ENCODE results near the gene RTN4R. TPM values are rescaled to one million over a fixed set of nuclear protein-coding genes. Genes with fewer than 3 reads are reported as not detected.

RTN4R gene
- total RNA-seq, 1 experiment from 2014 or later, result 11.1 TPM

DNA sequence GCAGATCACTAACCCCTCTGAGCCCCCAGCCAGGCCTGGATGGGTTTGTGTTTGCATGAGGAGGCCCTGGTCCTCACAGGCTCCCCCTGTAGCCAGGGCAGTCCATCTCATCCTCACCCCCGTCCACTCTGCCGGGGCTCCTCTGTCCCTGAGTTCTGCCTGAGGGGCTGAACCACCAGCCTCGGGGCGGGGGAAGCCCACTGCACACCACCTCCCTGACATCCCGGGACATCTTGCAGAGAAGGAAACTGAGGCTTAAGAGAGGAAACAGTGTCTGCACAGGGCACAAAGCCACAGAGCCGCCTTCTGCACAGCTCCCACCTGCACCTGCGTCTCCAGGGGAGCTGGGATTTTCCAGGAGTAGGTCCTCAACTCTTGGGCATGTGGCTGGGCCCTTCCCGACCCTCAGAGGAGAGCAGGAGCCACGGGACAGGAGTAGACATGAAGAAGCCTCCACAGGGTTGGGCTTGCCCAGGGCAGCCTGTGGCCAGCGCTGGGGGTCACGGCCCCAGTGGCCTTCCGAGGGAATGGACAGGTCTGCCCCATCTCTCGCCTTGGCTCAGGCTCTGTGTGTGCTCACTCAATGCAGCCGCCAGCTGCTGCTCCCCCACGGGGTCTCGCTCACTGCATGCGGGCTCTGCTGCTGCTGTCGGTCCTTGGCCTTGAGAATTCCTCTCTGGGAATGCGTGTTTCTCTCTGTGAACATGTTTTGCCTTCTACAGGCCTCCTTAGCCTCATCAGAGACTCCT is 71.8 kb downstream of the RTN4R start:
- BruUV-seq (replicated peaks), result no TSS peak
- H3K27me3 Mint-ChIP-seq (ENCODE audit: insufficient read depth, unreplicated experiment), result peaks cover 4% of the 10 kb centered on the region
- no peaks in the 10 kb centered on the region for H3K36me3 Mint-ChIP-seq (ENCODE audit: insufficient read depth, unreplicated experiment)
- POLR2A ChIA-PET, result no interaction called here
- CTCF ChIA-PET, result no interaction called here
- intact Hi-C loops (cut with micrococcal nuclease; ENCODE audit: unreplicated experiment), result no loop called here
- H3K4me3 Mint-ChIP-seq (ENCODE audit: unreplicated experiment), result no peak overlapping the region
- TF ChIP-seq, protein P1, sequence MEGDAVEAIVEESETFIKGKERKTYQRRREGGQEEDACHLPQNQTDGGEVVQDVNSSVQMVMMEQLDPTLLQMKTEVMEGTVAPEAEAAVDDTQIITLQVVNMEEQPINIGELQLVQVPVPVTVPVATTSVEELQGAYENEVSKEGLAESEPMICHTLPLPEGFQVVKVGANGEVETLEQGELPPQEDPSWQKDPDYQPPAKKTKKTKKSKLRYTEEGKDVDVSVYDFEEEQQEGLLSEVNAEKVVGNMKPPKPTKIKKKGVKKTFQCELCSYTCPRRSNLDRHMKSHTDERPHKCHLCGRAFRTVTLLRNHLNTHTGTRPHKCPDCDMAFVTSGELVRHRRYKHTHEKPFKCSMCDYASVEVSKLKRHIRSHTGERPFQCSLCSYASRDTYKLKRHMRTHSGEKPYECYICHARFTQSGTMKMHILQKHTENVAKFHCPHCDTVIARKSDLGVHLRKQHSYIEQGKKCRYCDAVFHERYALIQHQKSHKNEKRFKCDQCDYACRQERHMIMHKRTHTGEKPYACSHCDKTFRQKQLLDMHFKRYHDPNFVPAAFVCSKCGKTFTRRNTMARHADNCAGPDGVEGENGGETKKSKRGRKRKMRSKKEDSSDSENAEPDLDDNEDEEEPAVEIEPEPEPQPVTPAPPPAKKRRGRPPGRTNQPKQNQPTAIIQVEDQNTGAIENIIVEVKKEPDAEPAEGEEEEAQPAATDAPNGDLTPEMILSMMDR (IDR thresholded peaks at IDR 0.05; ENCODE audit: insufficient read depth in 1 of 2, low read depth in 1 of 2, low read length in 1 of 2, severe bottlenecking in 1 of 2, unreplicated experiment in 1 of 2), result no peak
- no peak overlapping the region for H3K27ac Mint-ChIP-seq (ENCODE audit: unreplicated experiment)
- H3K4me1 ChIP-seq, result no peaks in the 10 kb centered on the region
- no peaks in the 10 kb centered on the region for H3K27me3 ChIP-seq (replicated peaks; ENCODE audit: control insufficient read depth, insufficient read depth, low read length)
- H3K36me3 ChIP-seq (ENCODE audit: control insufficient read depth, insufficient read depth, low read length), result no peaks in the 10 kb centered on the region
- no peaks in the 10 kb centered on the region for H3K9me3 ChIP-seq
- no peak overlapping the region for H3K4me3 ChIP-seq (ENCODE audit: low read depth, low read length)
- DNase-seq, result no peak
- H3K9me3 Mint-ChIP-seq (ENCODE audit: unreplicated experiment), result no peaks in the 10 kb centered on the region
- H3K4me1 Mint-ChIP-seq (ENCODE audit: low read depth, unreplicated experiment), result peaks cover 6% of the 10 kb centered on the region

- no peak overlapping the region for H3K4me3 Mint-ChIP-seq (ENCODE audit: unreplicated experiment)
- H3K4me1 Mint-ChIP-seq (ENCODE audit: low read depth, unreplicated experiment), result peaks cover 6% of the 10 kb centered on the region
- no peak overlapping the region for H3K27ac Mint-ChIP-seq (ENCODE audit: unreplicated experiment)
- POLR2A ChIA-PET, result no interaction called here
- H3K27me3 ChIP-seq (replicated peaks; ENCODE audit: control insufficient read depth, insufficient read depth, low read length), result no peaks in the 10 kb centered on the region
- no TSS peak for BruUV-seq (replicated peaks)
- H3K27me3 Mint-ChIP-seq (ENCODE audit: insufficient read depth, unreplicated experiment), result peaks cover 4% of the 10 kb centered on the region
- TF ChIP-seq, protein P1 (IDR thresholded peaks at IDR 0.05; ENCODE audit: insufficient read depth in 1 of 2, low read depth in 1 of 2, low read length in 1 of 2, severe bottlenecking in 1 of 2, unreplicated experiment in 1 of 2), result no peak
- intact Hi-C loops (cut with micrococcal nuclease; ENCODE audit: unreplicated experiment), result no loop called here
- CTCF ChIA-PET, result interaction anchor here (0.6 kb wide), 1 partner anchor 45 kb away, joined by 3 read pairs; no protein-coding TSS in a partner anchor
- H3K36me3 Mint-ChIP-seq (ENCODE audit: insufficient read depth, unreplicated experiment), result no peaks in the 10 kb centered on the region
- no peaks in the 10 kb centered on the region for H3K4me1 ChIP-seq
- no peak overlapping the region for H3K4me3 ChIP-seq (ENCODE audit: low read depth, low read length)
- H3K36me3 ChIP-seq (ENCODE audit: control insufficient read depth, insufficient read depth, low read length), result no peaks in the 10 kb centered on the region
- H3K9me3 ChIP-seq, result no peaks in the 10 kb centered on the region
- no peaks in the 10 kb centered on the region for H3K9me3 Mint-ChIP-seq (ENCODE audit: unreplicated experiment)
- no peak for DNase-seq
These were observed 73.2 kb downstream of the RTN4R start for GRCh38 chr22:20194681-20195593.

DNA sequence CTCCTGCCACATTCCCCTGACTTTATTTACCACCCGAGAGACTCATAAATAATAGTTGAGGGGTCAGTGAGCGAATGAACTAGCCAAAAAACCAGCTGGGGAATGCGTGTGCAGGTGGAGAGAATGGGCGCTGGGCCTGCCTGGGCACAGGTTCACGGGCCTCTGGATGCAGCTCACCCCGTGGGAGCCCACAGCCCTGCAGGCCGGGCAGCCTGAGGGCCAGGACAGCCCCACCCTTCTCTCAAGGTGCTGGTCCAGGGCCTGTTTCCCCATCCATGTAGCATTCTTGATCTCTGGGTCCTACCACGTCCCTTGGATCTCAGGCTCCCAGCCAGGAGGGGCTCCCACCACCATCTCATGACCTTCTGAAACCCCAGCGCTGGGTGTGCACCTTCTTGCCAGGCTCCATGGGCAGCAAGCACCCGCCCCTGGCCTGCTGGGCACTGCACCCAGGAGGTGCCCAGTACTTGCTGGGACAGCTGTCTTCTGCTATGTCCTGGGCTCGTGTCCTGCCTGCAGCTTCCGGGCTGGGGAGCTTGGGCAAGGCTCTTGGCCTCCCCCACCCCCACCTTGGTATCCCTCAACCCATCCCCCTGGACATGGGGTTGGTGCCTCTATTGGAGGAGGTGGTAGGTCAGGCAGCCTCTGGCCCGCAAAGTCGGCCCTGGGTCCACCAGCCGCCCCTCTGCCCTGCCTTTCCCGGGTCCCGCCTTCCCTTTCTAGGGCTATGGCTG is 74.2 kb downstream of the RTN4R start:
- H3K4me3 Mint-ChIP-seq (ENCODE audit: unreplicated experiment), result no peak overlapping the region
- no peaks in the 10 kb centered on the region for H3K36me3 ChIP-seq (ENCODE audit: control insufficient read depth, insufficient read depth, low read length)
- H3K27ac Mint-ChIP-seq (ENCODE audit: unreplicated experiment), result no peak overlapping the region
- H3K4me3 ChIP-seq (ENCODE audit: low read depth, low read length), result no peak overlapping the region
- H3K27me3 ChIP-seq (replicated peaks; ENCODE audit: control insufficient read depth, insufficient read depth, low read length), result no peaks in the 10 kb centered on the region
- intact Hi-C loops (cut with micrococcal nuclease; ENCODE audit: unreplicated experiment), result no loop called here
- H3K27me3 Mint-ChIP-seq (ENCODE audit: insufficient read depth, unreplicated experiment), result peaks cover 4% of the 10 kb centered on the region
- ChIA-PET POLR2A (no interaction called here), CTCF (interaction anchor here (0.6 to 1.1 kb wide), 3 partner anchors 44 to 1196 kb away, joined by 3 read pairs; no protein-coding TSS in a partner anchor)
- H3K36me3 Mint-ChIP-seq (ENCODE audit: insufficient read depth, unreplicated experiment), result no peaks in the 10 kb centered on the region
- BruUV-seq (replicated peaks), result no TSS peak
- TF ChIP-seq, protein P1 (IDR thresholded peaks at IDR 0.05; ENCODE audit: insufficient read depth in 1 of 2, low read depth in 1 of 2, low read length in 1 of 2, severe bottlenecking in 1 of 2, unreplicated experiment in 1 of 2), result no peak
- no peaks in the 10 kb centered on the region for H3K4me1 ChIP-seq
- no peaks in the 10 kb centered on the region for H3K9me3 Mint-ChIP-seq (ENCODE audit: unreplicated experiment)
- H3K4me1 Mint-ChIP-seq (ENCODE audit: low read depth, unreplicated experiment), result peaks cover 6% of the 10 kb centered on the region
- H3K9me3 ChIP-seq, result no peaks in the 10 kb centered on the region
- DNase-seq, result no peak

Data from Caco-2 (cell line).